BJ (cell line): Measurements from ENCODE around the gene EPS15. TPM values are rescaled to one million over a fixed set of nuclear protein-coding genes. Genes with fewer than 3 reads are reported as not detected.

Experiments
- CTCF ChIA-PET: fragments of 350-600 bp; formaldehyde crosslinking; extraction: SDS; loops from one replicate; lab custom pipeline; 2021; ENCODE audit warnings: antibody characterized with exemption, inconsistent platforms; lab: Yijun Ruan, JAX
- POLR2A ChIA-PET: fragments of 300-600 bp; sonication (Branson Sonifier 250); formaldehyde crosslinking; extraction: SDS; loops from one replicate; lab custom pipeline; 2021; ENCODE audit warnings: antibody characterized with exemption; lab: Charles Lee
- DNase-seq: peaks from one replicate; pipeline ENCODE4 v3.0.0-alpha.2; 2011; ENCODE audit warnings: low read depth
- H3K27me3 ChIP-seq: 2 replicates; pipeline ENCODE4 v1.6.0; 2011; ENCODE audit warnings: low read length; ENCODE audit not compliant: control insufficient read depth, insufficient read depth
- H3K36me3 ChIP-seq: 2 replicates; pipeline ENCODE4 v1.5.1; 2011; ENCODE audit warnings: low read length; ENCODE audit not compliant: control insufficient read depth, insufficient read depth
- H3K4me3 ChIP-seq: 2 replicates; pipeline ENCODE4 v1.5.1; 2011; ENCODE audit warnings: low read depth, mild to moderate bottlenecking, control low read depth, low read length
- CTCF ChIP-seq: IDR thresholded peaks from 2 replicates; pipeline ENCODE4 v1.5.1; 2011; ENCODE audit warnings: low read depth, mild to moderate bottlenecking, control low read depth, inconsistent platforms, low read length, moderate library complexity; ENCODE audit not compliant: insufficient read depth
- polyA plus RNA-seq: library from polyadenylated mRNA; depleted of rRNA; stranded (reverse); fragments of >200 nt; gene quantifications from 2 replicates; pipeline ENCODE4 v1.2.3, GENCODE V29; 2011

Gene EPS15
- polyA plus RNA-seq, 1 experiment = 18.7 TPM

- CTCF ChIA-PET = no interaction called here
- POLR2A ChIA-PET = no interaction called here
- Histone ChIP-seq H3K4me3 (no peak overlapping the region), H3K27me3 (no peaks in the 10 kb centered on the region), H3K36me3 (no peaks in the 10 kb centered on the region)
- no peak for TF ChIP-seq CTCF
- DNase-seq = no peak
Measured at GRCh38 chr1:51369171-51369570, 149.9 kb downstream of the EPS15 start.

GRCh38 chr1:51365774-51366173, 153.3 kb downstream of the EPS15 start:
- no peaks in the 10 kb centered on the region for H3K27me3 ChIP-seq
- POLR2A ChIA-PET = no interaction called here
- DNase-seq = no peak
- H3K36me3 ChIP-seq = 0 out of 2 replicates have a peak, but pooled peaks cover 2% of the 10 kb centered on the region
- H3K4me3 ChIP-seq = no peak overlapping the region
- no peak for TF ChIP-seq CTCF
- CTCF ChIA-PET = no interaction called here

GRCh38 chr1:51359879-51360278, 159.2 kb downstream of the EPS15 start:
- Histone ChIP-seq H3K4me3 (no peak overlapping the region), H3K27me3 (no peaks in the 10 kb centered on the region), H3K36me3 (peaks cover 2% of the 10 kb centered on the region)
- ChIA-PET CTCF (no interaction called here), POLR2A (no interaction called here)
- TF ChIP-seq CTCF = no peak
- no peak for DNase-seq

GRCh38 chr1:51355382-51355781, 163.7 kb downstream of the EPS15 start:
- ChIA-PET POLR2A (no interaction called here), CTCF (no interaction called here)
- Histone ChIP-seq H3K36me3 (no peaks in the 10 kb centered on the region; the same call in none of the 2 replicates), H3K4me3 (no peak overlapping the region), H3K27me3 (no peaks in the 10 kb centered on the region)
- no peak for DNase-seq
- TF ChIP-seq CTCF = no peak

GRCh38 chr1:51354416-51354815, 164.7 kb downstream of the EPS15 start:
- H3K27me3 ChIP-seq = no peaks in the 10 kb centered on the region
- H3K36me3 ChIP-seq = no peaks in the 10 kb centered on the region; the same call in none of the 2 replicates
- no peak for DNase-seq
- TF ChIP-seq CTCF = no peak
- H3K4me3 ChIP-seq = no peak overlapping the region
- ChIA-PET CTCF (no interaction called here), POLR2A (no interaction called here)
